Measurements from ENCODE around the gene ST14.

- no peak for TF ChIP-seq EZH2 (IDR thresholded peaks at IDR 0.05; ENCODE audit: borderline replicate concordance, low read depth, low read length, poor library complexity, severe bottlenecking)
- no peak for TF ChIP-seq CTCF (conservative IDR thresholded peaks at IDR 0.05; ENCODE audit: low read depth, low read length)
These were observed 49.1 kb upstream of the ST14 start for GRCh38 chr11:130110339-130111108.
